K562 (cell line): Measurements from ENCODE around the gene APLP1.

ENCODE experiments used
- PHB ChIP-seq: fragments of 250-450 bp; sonication (Bioruptor Pico); IDR thresholded peaks from 2 replicates; pipeline ENCODE4 v1.5.0; 2021
- RFX1 ChIP-seq: fragments of 450-650 bp; IDR thresholded peaks from 2 replicates; pipeline ENCODE4 v1.6.1; 2016; ENCODE audit warnings: mild to moderate bottlenecking, moderate library complexity
- TF ChIP-seq, protein P1 (sequence below), 3 experiments: IDR thresholded peaks in 2 of 3; conservative IDR thresholded peaks in 1 of 3; 2 replicates each; pipeline ENCODE4 v1.5.1; 2011 to 2012; ENCODE audit warnings: low read length in 3 of 3, mild to moderate bottlenecking in 3 of 3, control low read depth in 2 of 3, improper control_type of control experiment in 1 of 3, inconsistent platforms in 1 of 3, low read depth in 1 of 3, mixed read lengths in 1 of 3, moderate library complexity in 1 of 3; ENCODE audit not compliant: insufficient read depth in 2 of 3

DNA sequence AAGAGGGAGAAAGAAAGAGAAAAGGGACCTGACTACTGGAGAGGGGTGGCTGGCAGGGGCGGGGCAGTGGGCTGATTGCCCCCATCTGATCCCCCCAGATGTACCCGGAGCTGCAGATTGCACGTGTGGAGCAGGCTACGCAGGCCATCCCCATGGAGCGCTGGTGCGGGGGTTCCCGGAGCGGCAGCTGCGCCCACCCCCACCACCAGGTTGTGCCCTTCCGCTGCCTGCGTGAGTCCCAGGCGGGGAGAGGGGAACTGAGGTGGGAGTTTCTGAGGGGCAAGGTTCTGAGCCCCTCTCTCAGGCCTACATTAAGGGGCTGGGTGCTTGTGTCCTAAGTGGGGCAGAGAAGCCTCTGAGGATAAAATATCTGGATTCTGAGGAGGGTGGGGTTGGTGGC is 2.4 kb downstream of the APLP1 start:
- TF ChIP-seq PHB (CRISPR knock-in tag) (no peak), RFX1 (no peak)
- TF ChIP-seq, protein P1, sequence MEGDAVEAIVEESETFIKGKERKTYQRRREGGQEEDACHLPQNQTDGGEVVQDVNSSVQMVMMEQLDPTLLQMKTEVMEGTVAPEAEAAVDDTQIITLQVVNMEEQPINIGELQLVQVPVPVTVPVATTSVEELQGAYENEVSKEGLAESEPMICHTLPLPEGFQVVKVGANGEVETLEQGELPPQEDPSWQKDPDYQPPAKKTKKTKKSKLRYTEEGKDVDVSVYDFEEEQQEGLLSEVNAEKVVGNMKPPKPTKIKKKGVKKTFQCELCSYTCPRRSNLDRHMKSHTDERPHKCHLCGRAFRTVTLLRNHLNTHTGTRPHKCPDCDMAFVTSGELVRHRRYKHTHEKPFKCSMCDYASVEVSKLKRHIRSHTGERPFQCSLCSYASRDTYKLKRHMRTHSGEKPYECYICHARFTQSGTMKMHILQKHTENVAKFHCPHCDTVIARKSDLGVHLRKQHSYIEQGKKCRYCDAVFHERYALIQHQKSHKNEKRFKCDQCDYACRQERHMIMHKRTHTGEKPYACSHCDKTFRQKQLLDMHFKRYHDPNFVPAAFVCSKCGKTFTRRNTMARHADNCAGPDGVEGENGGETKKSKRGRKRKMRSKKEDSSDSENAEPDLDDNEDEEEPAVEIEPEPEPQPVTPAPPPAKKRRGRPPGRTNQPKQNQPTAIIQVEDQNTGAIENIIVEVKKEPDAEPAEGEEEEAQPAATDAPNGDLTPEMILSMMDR (IDR thresholded peaks at IDR 0.05 in 2 of 3, conservative IDR thresholded peaks at IDR 0.05 in 1 of 3; ENCODE audit: insufficient read depth in 2 of 3, low read depth in 1 of 3, low read length in 3 of 3) = no peak
